Keratinocyte (primary cell): ENCODE data around the gene SNX21. TPM values are rescaled to one million over a fixed set of nuclear protein-coding genes. Genes with fewer than 3 reads are reported as not detected.
A peak's percentile ranks its signal among the peaks of the same experiment; 100 is the strongest.

ENCODE experiments used
- DNase-seq: peaks from one replicate; pipeline ENCODE4 v3.0.0-alpha.2; 2011; ENCODE audit warnings: low read depth, missing footprints, low spot score
- FAIRE-seq: peaks from 2 replicates; lab custom pipeline; 2011; peaks lifted over from hg19 to GRCh38; lab: Jason Lieb, UNC
- H2AFZ ChIP-seq: 2 replicates; pipeline ENCODE4 v1.6.0; 2012; ENCODE audit warnings: low read length, control low read depth, inconsistent platforms; ENCODE audit not compliant: control insufficient read depth
- H3K27ac ChIP-seq: 2 replicates; pipeline ENCODE4 v1.5.1; 2011; ENCODE audit warnings: low read length; ENCODE audit not compliant: control insufficient read depth, insufficient read depth
- H3K27me3 ChIP-seq: 3 replicates; pipeline ENCODE4 v1.6.0; 2011; ENCODE audit warnings: low read length; ENCODE audit not compliant: control insufficient read depth, insufficient read depth; ENCODE audit errors: extremely low read depth
- H3K36me3 ChIP-seq, 2 experiments: 2 replicates in 1 of 2; 3 replicates in 1 of 2; pipeline ENCODE4 v1.5.1; 2011; ENCODE audit warnings: low read length in 2 of 2, mild to moderate bottlenecking in 1 of 2; ENCODE audit not compliant: control insufficient read depth in 2 of 2, insufficient read depth in 2 of 2; ENCODE audit errors: extremely low read depth in 1 of 2
- H3K4me1 ChIP-seq: 3 replicates; pipeline ENCODE4 v1.5.1; 2011; ENCODE audit warnings: low read length; ENCODE audit not compliant: control insufficient read depth, insufficient read depth; ENCODE audit errors: extremely low read depth
- H3K4me2 ChIP-seq: 3 replicates; pipeline ENCODE4 v1.6.0; 2011; ENCODE audit warnings: low read depth, low read length; ENCODE audit not compliant: control insufficient read depth, insufficient read depth; ENCODE audit errors: extremely low read depth
- H3K4me3 ChIP-seq, 3 experiments: fragments of 200-600 bp in 1 of 3; sonication (generic) in 1 of 3; 2 replicates in 2 of 3; 3 replicates in 1 of 3; pipeline ENCODE4 v1.5.1; 2011 to 2016; ENCODE audit warnings: low read length in 3 of 3, mild to moderate bottlenecking in 3 of 3, control low read depth in 2 of 3, inconsistent platforms in 1 of 3, low read depth in 1 of 3, mixed read lengths in 1 of 3, mixed run types in 1 of 3, moderate library complexity in 1 of 3; ENCODE audit not compliant: control insufficient read depth in 2 of 3, insufficient read depth in 2 of 3; ENCODE audit errors: extremely low read depth in 1 of 3
- H3K79me2 ChIP-seq: 2 replicates; pipeline ENCODE4 v1.6.0; 2012; ENCODE audit warnings: low read length; ENCODE audit not compliant: control insufficient read depth, insufficient read depth
- H3K9ac ChIP-seq: 3 replicates; pipeline ENCODE4 v1.6.0; 2011; ENCODE audit warnings: low read length; ENCODE audit not compliant: control insufficient read depth, insufficient read depth; ENCODE audit errors: extremely low read depth
- H3K9me1 ChIP-seq: 3 replicates; pipeline ENCODE4 v1.6.0; 2011; ENCODE audit warnings: low read length; ENCODE audit not compliant: control insufficient read depth, insufficient read depth; ENCODE audit errors: extremely low read depth
- H3K9me3 ChIP-seq: 2 replicates; pipeline ENCODE4 v1.5.1; 2012; ENCODE audit warnings: low read depth, low read length; ENCODE audit not compliant: control insufficient read depth
- H4K20me1 ChIP-seq: 3 replicates; pipeline ENCODE4 v1.6.0; 2011; ENCODE audit warnings: low read length; ENCODE audit not compliant: control insufficient read depth, insufficient read depth; ENCODE audit errors: extremely low read depth
- CTCF ChIP-seq, 3 experiments: IDR thresholded peaks in 1 of 3; conservative IDR thresholded peaks in 1 of 3; optimal IDR thresholded peaks in 1 of 3; 2 replicates in 2 of 3; 3 replicates in 1 of 3; pipeline versions ENCODE3 to v1.5.1; 2011; ENCODE audit warnings: low read length in 3 of 3, mild to moderate bottlenecking in 3 of 3, moderate library complexity in 2 of 3, control low read depth in 1 of 3, inconsistent platforms in 1 of 3; ENCODE audit not compliant: insufficient read depth in 2 of 3; ENCODE audit errors: extremely low read depth in 1 of 3
- EZH2 ChIP-seq: IDR thresholded peaks from one replicate; pipeline ENCODE4 v1.6.1; 2012; ENCODE audit warnings: inconsistent platforms, mild to moderate bottlenecking, low read length, moderate library complexity
- dilution Hi-C: fragments of 300-500 bp; cut with MboI; formaldehyde crosslinking; loops from one replicate; pipeline ENCODE4 v1.7.0; 2020; ENCODE audit warnings: low sequenced_read_pairs; ENCODE audit not compliant: extremely low pct_ligation_motif_present
- polyA plus RNA-seq, 5 experiments: library from polyadenylated mRNA; depleted of rRNA in 3 of 5; stranded (reverse) in 3 of 5; stranded (forward) in 1 of 5; unstranded in 1 of 5; fragments of >200 nt; gene quantifications; 1 replicate in 1 of 5; 2 replicates in 3 of 5; 3 replicates in 1 of 5; pipeline versions ENCODE4 v1.2.1 to v1.2.3, GENCODE V29; 2011 to 2012; ENCODE audit warnings: missing spikeins in 2 of 5, low read depth in 1 of 5, low replicate concordance in 1 of 5

Gene SNX21
- polyA plus RNA-seq, 1 donor (not counting 4 experiments of a cell fraction or from before 2014, with no cell fraction given): 5.2 TPM

GRCh38 chr20:45810191-45810970, 23.2 kb upstream of the SNX21 start:
- H3K79me2 ChIP-seq: peaks cover 19% of the 10 kb centered on the region
- TF ChIP-seq CTCF (optimal IDR thresholded peaks at IDR 0.05 in 1 of 3, IDR thresholded peaks at IDR 0.05 in 1 of 3, conservative IDR thresholded peaks at IDR 0.05 in 1 of 3; ENCODE audit: extremely low read depth in 1 of 3, insufficient read depth in 2 of 3, low read length in 3 of 3) (no peak), EZH2 (no peak)
- H3K27ac ChIP-seq: no peak overlapping the region
- no peak overlapping the region for H3K4me3 ChIP-seq
- H3K4me2 ChIP-seq: no peak overlapping the region
- H3K9ac ChIP-seq: no peak overlapping the region
- H3K36me3 ChIP-seq: peaks cover 18 to 20% of the 10 kb centered on the region in 2 experiments
- H2AFZ ChIP-seq: no peak overlapping the region
- H3K9me1 ChIP-seq: no peaks in the 10 kb centered on the region
- no peak for DNase-seq
- H3K27me3 ChIP-seq: no peaks in the 10 kb centered on the region
- no peaks in the 10 kb centered on the region for H3K9me3 ChIP-seq
- FAIRE-seq: no peak
- peaks cover 13% of the 10 kb centered on the region for H3K4me1 ChIP-seq
- dilution Hi-C loops: no loop called here
- H4K20me1 ChIP-seq: no peaks in the 10 kb centered on the region

GRCh38 chr20:45812157-45813005, 21.2 kb upstream of the SNX21 start, which contains the start of gene UBE2C:
Gene UBE2C, plus strand, starts transcription at chr20:45812644. Its CDS starts 52 bp downstream, at chr20:45812696.
- H3K9ac ChIP-seq: peak within 1 kb of the TSS; percentile 85
- H2AFZ ChIP-seq: peak within 1 kb of the TSS; percentile 81
- no peaks in the 10 kb centered on the region for H3K9me1 ChIP-seq
- FAIRE-seq (peak; percentile 91), DNase-seq (peak; percentile 84)
- H3K4me1 ChIP-seq: peaks cover 13% of the 10 kb centered on the region
- H3K27ac ChIP-seq: peak within 1 kb of the TSS; percentile 76
- H4K20me1 ChIP-seq: peaks cover 6% of the 10 kb centered on the region
- H3K36me3 ChIP-seq: peaks cover 13 to 20% of the 10 kb centered on the region in 2 experiments
- H3K9me3 ChIP-seq: no peaks in the 10 kb centered on the region
- TF ChIP-seq EZH2 (no peak), CTCF (optimal IDR thresholded peaks at IDR 0.05 in 1 of 3, IDR thresholded peaks at IDR 0.05 in 1 of 3, conservative IDR thresholded peaks at IDR 0.05 in 1 of 3; ENCODE audit: extremely low read depth in 1 of 3, insufficient read depth in 2 of 3, low read length in 3 of 3) (no peak)
- H3K4me2 ChIP-seq: peak within 1 kb of the TSS; percentile 87
- peaks cover 21% of the 10 kb centered on the region for H3K79me2 ChIP-seq
- dilution Hi-C loops: no loop called here
- peak within 1 kb of the TSS; percentile 63 to 86 (median 82) for H3K4me3 ChIP-seq
- H3K27me3 ChIP-seq: no peaks in the 10 kb centered on the region
